ENCODE results near the gene ITPR3.

ITPR3 gene

DNA sequence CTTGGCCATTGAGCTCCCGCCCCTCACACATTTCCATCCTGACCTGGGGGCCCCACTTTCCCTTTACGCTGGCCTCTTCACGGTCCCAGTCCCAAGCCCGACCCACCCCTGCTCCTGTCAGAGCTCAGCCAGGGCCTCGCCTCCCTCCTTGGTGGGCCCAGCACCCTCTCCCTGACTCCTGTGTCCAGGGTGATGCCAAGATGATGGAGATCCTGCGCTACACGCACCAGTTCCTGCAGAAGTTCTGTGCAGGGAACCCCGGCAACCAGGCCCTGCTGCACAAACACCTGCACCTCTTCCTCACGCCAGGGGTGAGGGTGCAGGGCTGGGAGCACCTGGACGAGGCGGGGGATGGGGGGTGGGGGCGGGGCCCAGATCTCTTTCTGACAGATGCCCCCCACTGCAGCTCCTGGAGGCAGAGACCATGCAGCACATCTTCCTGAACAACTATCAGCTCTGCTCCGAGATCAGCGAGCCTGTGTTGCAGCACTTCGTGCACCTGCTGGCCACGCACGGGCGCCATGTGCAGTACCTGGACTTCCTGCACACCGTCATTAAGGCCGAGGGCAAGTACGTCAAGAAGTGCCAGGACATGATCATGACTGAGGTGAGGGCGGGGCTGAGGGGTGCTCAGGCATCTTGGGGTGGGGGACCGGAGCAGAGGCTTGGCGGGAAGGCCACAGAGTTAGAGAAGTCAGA lies 57.3 kb downstream of the ITPR3 start:
- H3K27ac ChIP-seq = no peak overlapping the region
- TF ChIP-seq, protein P1, sequence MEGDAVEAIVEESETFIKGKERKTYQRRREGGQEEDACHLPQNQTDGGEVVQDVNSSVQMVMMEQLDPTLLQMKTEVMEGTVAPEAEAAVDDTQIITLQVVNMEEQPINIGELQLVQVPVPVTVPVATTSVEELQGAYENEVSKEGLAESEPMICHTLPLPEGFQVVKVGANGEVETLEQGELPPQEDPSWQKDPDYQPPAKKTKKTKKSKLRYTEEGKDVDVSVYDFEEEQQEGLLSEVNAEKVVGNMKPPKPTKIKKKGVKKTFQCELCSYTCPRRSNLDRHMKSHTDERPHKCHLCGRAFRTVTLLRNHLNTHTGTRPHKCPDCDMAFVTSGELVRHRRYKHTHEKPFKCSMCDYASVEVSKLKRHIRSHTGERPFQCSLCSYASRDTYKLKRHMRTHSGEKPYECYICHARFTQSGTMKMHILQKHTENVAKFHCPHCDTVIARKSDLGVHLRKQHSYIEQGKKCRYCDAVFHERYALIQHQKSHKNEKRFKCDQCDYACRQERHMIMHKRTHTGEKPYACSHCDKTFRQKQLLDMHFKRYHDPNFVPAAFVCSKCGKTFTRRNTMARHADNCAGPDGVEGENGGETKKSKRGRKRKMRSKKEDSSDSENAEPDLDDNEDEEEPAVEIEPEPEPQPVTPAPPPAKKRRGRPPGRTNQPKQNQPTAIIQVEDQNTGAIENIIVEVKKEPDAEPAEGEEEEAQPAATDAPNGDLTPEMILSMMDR (IDR thresholded peaks at IDR 0.05) = no peak
- no peak overlapping the region for H3K4me3 ChIP-seq
- no peak for DNase-seq (ENCODE audit: low spot score)

DNA sequence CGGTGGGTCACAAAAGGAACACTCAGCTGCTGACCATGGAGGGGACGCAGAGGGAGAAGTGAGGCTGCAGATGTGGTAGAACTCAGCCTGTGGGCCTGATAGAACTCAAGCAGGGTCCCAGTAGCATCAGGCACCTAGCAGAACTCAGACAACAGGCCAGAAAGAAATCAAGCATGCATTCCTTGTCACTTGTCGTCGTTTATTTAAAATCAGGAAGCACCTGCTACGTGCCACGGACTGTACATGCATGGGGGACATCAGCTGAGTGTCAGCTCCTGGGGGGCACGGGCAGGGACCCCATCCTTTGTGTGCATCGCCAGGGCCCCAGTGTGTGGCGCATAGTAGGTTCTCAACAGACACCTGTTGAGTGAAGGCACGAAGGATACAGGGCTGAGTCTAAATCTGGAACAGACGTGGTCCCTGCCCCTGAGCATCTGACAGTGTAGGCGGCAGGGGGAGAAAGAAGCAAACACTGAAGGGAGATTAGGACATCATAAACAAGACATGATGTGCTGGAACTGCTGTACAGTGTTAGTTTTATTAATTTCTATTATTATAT lies 57.9 kb downstream of the ITPR3 start:
- no peak for DNase-seq (ENCODE audit: low spot score)
- H3K27ac ChIP-seq = no peak overlapping the region
- TF ChIP-seq, protein P1 (IDR thresholded peaks at IDR 0.05) = no peak
- H3K4me3 ChIP-seq = no peak overlapping the region

DNA sequence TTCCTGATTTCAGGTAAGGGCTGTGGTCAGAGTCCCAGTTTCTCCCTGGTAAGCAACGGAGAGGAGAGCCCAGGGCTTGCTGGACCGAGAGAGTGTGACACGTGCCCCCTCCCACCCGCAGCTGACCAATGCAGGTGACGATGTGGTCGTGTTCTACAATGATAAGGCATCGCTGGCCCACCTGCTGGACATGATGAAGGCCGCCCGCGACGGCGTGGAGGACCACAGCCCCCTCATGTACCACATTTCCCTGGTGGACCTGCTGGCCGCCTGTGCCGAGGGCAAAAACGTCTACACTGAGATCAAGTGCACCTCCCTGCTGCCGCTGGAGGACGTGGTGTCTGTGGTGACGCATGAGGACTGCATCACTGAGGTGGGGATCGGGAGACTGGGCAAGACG lies 58.6 kb downstream of the ITPR3 start:
- no peak overlapping the region for H3K4me3 ChIP-seq
- H3K27ac ChIP-seq = no peak overlapping the region
- no peak for DNase-seq (ENCODE audit: low spot score)
- TF ChIP-seq, protein P1 (IDR thresholded peaks at IDR 0.05) = no peak

DNA sequence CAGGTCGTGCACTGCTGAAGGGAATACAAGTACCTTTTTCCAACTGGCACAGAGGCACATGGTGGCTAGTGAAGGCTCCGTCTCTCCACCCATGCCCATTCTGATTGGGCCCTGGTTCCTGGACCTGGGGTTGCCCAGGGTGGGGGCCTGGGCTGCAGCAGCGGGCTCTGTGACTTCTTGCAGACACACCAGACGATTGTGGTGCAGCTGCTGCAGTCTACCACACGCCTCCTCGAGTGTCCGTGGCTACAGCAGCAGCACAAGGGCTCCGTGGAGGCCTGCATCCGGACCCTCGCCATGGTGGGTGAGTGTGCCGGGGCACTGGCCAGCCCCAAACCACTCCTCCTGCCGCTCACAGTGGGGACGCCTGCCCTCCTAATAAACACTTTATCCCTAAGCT lies 61.2 kb downstream of the ITPR3 start:
- TF ChIP-seq, protein P1 (IDR thresholded peaks at IDR 0.05) = no peak

DNA sequence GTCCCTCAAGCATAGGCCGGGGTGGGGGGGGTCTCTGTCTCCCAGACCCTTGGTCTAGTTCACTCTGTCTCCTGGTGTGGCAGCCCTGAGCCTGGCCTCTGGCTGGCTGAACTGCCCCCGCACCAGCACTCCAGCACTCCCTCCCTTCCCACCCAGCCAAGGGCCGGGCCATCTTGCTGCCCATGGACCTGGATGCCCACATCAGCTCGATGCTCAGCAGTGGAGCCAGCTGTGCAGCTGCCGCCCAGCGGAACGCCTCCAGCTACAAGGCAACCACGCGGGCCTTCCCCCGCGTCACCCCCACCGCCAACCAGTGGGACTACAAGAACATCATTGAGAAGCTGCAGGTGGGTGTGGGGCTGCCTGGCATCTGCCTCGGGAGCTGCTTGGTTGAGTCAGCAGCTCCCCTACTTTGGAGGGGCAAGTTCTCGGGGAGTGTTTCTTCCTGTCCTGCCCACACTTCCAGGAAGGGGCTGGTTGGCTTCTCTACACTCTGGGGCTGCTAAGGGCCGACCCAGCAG lies 62.0 kb downstream of the ITPR3 start:
- DNase-seq (ENCODE audit: low spot score) = no peak
- H3K27ac ChIP-seq = no peak overlapping the region
- TF ChIP-seq, protein P1 (IDR thresholded peaks at IDR 0.05) = no peak
- no peak overlapping the region for H3K4me3 ChIP-seq

More for the DNA sequence above, 61.2 kb downstream of the ITPR3 start:
- Histone ChIP-seq H3K27ac (no peak overlapping the region), H3K4me3 (no peak overlapping the region)
- DNase-seq (ENCODE audit: low spot score) = no peak

DNA sequence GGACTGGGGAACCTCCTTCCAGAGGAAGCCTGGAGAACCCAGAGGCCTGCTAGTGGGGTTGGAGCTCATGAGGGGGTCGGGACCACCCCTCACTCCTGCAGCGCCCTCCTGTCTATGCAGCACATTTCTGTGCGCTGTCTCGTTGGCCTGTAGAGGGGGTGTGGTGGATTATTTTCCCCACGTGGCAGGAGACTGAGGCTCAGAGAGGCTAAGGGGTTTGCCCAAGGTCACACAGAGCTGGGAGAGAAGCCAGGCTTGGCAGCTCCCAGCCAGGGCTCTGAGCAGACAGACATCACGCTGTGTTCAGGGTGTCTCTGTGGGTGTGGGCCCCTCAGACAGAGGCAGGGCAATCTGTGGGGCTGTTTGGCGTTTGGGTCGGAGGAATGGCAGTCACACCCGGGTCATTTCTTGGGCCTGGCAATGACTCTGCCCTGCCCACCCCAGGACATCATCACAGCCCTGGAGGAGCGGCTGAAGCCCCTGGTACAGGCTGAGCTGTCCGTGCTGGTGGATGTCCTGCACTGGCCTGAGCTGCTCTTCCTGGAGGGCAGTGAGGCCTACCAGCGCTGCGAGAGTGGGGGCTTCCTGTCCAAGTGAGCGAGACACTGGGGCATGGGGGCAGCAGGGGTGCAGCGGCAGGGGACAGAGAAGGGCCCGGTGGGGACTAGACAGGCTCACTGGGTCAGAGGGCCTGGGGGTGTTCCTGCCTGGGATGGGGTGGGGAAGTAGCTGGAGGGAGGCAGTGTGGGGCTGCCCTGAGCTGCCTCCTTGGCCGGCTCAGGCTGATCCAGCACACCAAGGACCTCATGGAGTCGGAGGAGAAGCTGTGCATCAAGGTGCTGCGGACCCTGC lies 62.7 kb downstream of the ITPR3 start:
- peak overlapping the region in 1 of 2 donors; percentile 2 for H3K27ac ChIP-seq
- no peak for DNase-seq (ENCODE audit: low spot score)

More for the DNA sequence above, 62.7 kb downstream of the ITPR3 start:
- H3K4me3 ChIP-seq = no peak overlapping the region
- TF ChIP-seq, protein P1 (IDR thresholded peaks at IDR 0.05) = no peak
